Panc1 (cell line): Measurements from ENCODE around the gene PCP4L1. TPM values are rescaled to one million over a fixed set of nuclear protein-coding genes. Genes with fewer than 3 reads are reported as not detected.

Experiments
- ATAC-seq: fragments of 200-7000 bp; cut with Tn5 transposase; 2 replicates; pipeline ENCODE4 v1.9.1; 2020; ENCODE audit warnings: mild to moderate bottlenecking, moderate library complexity
- BruUV-seq: library from RNA; stranded (reverse); fragments of 400-500 nt; replicated peaks from 2 replicates; lab custom pipeline; 2021; lab: Mats Ljungman, UMichigan
- CTCF ChIA-PET: fragments of 300-600 bp; sonication (Branson Sonifier 250); formaldehyde crosslinking; loops from one replicate; lab custom pipeline; 2022; ENCODE audit warnings: antibody characterized with exemption; lab: Charles Lee
- POLR2A ChIA-PET: fragments of 300-600 bp; sonication (Branson Sonifier 250); formaldehyde crosslinking; loops from one replicate; lab custom pipeline; 2022; ENCODE audit warnings: antibody characterized with exemption; lab: Charles Lee
- DNase-seq: peaks from one replicate; pipeline ENCODE4 v3.0.0-alpha.2; 2010; ENCODE audit warnings: low read depth, low spot score
- H3K27ac ChIP-seq: 2 replicates; pipeline ENCODE4 v1.5.1; 2011; ENCODE audit warnings: mild to moderate bottlenecking, low read length, inconsistent platforms
- H3K27me3 ChIP-seq: fragments of 200-500 bp; sonication (Bioruptor generic); 2 replicates; pipeline ENCODE4 v1.6.0; 2014; ENCODE audit warnings: low read length, inconsistent platforms; ENCODE audit not compliant: control insufficient read depth, insufficient read depth
- H3K36me3 ChIP-seq: fragments of 200-500 bp; sonication (Bioruptor generic); 2 replicates; pipeline ENCODE4 v1.5.1; 2014; ENCODE audit warnings: inconsistent platforms, mild to moderate bottlenecking, low read length, moderate library complexity; ENCODE audit not compliant: control insufficient read depth, insufficient read depth
- H3K4me1 ChIP-seq: 2 replicates; pipeline ENCODE4 v1.5.1; 2011; ENCODE audit warnings: inconsistent platforms, mild to moderate bottlenecking, low read length, moderate library complexity; ENCODE audit not compliant: control insufficient read depth, insufficient read depth
- H3K4me3 ChIP-seq, 2 experiments: 2 replicates each; pipeline ENCODE4 v1.5.1; 2011 to 2012; ENCODE audit warnings: low read depth in 2 of 2, low read length in 2 of 2, mild to moderate bottlenecking in 2 of 2, inconsistent platforms in 1 of 2, moderate library complexity in 1 of 2
- H3K9me3 ChIP-seq: fragments of 200-500 bp; sonication (Bioruptor generic); 2 replicates; pipeline ENCODE4 v1.5.1; 2014; ENCODE audit warnings: low read depth, mild to moderate bottlenecking, inconsistent platforms, low read length, moderate library complexity; ENCODE audit not compliant: control insufficient read depth, insufficient read depth
- CTCF ChIP-seq: fragments of 450-650 bp; IDR thresholded peaks from 2 replicates; pipeline ENCODE4 v1.5.1; 2017; ENCODE audit warnings: mild to moderate bottlenecking
- POLR2AphosphoS5 ChIP-seq: IDR thresholded peaks from 2 replicates; pipeline ENCODE4 v1.6.1; 2012; ENCODE audit warnings: mild to moderate bottlenecking, low read depth, low read length, moderate library complexity
- REST ChIP-seq, 2 experiments: IDR thresholded peaks; 2 replicates each; pipeline ENCODE4 v1.6.1; 2011 to 2012; ENCODE audit warnings: low read depth in 2 of 2, control low read depth in 1 of 2, low read length in 1 of 2, mild to moderate bottlenecking in 1 of 2, moderate library complexity in 1 of 2; ENCODE audit not compliant: insufficient read depth in 1 of 2
- SIN3A ChIP-seq: IDR thresholded peaks from 2 replicates; pipeline ENCODE4 v1.6.1; 2012; ENCODE audit warnings: low read depth, mild to moderate bottlenecking, low read length, moderate library complexity, borderline replicate concordance; ENCODE audit not compliant: insufficient read depth
- TCF7L2 ChIP-seq: IDR thresholded peaks from 2 replicates; pipeline ENCODE4 v1.6.1; 2011; ENCODE audit warnings: mild to moderate bottlenecking, low read depth, low read length, inconsistent platforms
- in situ Hi-C: cut with HindIII; loops from 2 replicates; pipeline ENCODE4 v1.10.0; 2016; ENCODE audit warnings: low sequenced_read_pairs, low pct_unique_long_range_greater_than_20kb
- intact Hi-C: fragments of 100-400 bp; cut with micrococcal nuclease; formaldehyde crosslinking; loops from one replicate; pipeline ENCODE4 v1.10.0; 2022; ENCODE audit not compliant: unreplicated experiment
- total RNA-seq: library from RNA; stranded (reverse); gene quantifications from one replicate; pipeline ENCODE4 v1.2.1, GENCODE V29; 2021; ENCODE audit not compliant: unreplicated experiment

PCP4L1 gene
- total RNA-seq, 1 experiment from 2014 or later, result not detected

- Histone ChIP-seq H3K4me1 (no peaks in the 10 kb centered on the region), H3K27ac (no peak overlapping the region), H3K36me3 (no peaks in the 10 kb centered on the region), H3K4me3 (no peak overlapping the region), H3K27me3 (peaks cover 4% of the 10 kb centered on the region; the same call in 1 of the 2 replicates), H3K9me3 (no peaks in the 10 kb centered on the region)
- TF ChIP-seq TCF7L2 (no peak), SIN3A (no peak), POLR2AphosphoS5 (no peak), CTCF (no peak), REST (IDR thresholded peaks at IDR 0.05; ENCODE audit: insufficient read depth in 1 of 2, low read depth in 2 of 2, low read length in 1 of 2) (no peak)
- in situ Hi-C loops (no loop called here), intact Hi-C loops (no loop called here)
- ATAC-seq, result no peak
- DNase-seq, result no peak
- no TSS peak for BruUV-seq
- ChIA-PET POLR2A (no interaction called here), CTCF (no interaction called here)
Observed at GRCh38 chr1:161273402-161273801, 14.9 kb downstream of the PCP4L1 start.

- no peak for TF ChIP-seq REST (IDR thresholded peaks at IDR 0.05; ENCODE audit: insufficient read depth in 1 of 2, low read depth in 2 of 2, low read length in 1 of 2)
- TF ChIP-seq SIN3A, result no peak
- TF ChIP-seq POLR2AphosphoS5, result no peak
- no peak for TF ChIP-seq CTCF
- TF ChIP-seq TCF7L2, result no peak
- H3K27ac ChIP-seq, result no peak overlapping the region
- POLR2A ChIA-PET, result interaction anchor here (0.5 kb wide), 1 partner anchor 26 kb away, joined by 4 read pairs; no protein-coding TSS in a partner anchor
- intact Hi-C loops (no loop called here), in situ Hi-C loops (no loop called here)
- H3K4me1 ChIP-seq, result no peaks in the 10 kb centered on the region
- no peaks in the 10 kb centered on the region for H3K9me3 ChIP-seq
- CTCF ChIA-PET, result no interaction called here
- no TSS peak for BruUV-seq
- no peaks in the 10 kb centered on the region for H3K36me3 ChIP-seq
- peaks cover 8% of the 10 kb centered on the region; the same call in 1 of the 2 replicates for H3K27me3 ChIP-seq
- no peak overlapping the region for H3K4me3 ChIP-seq
- no peak for DNase-seq
- no peak for ATAC-seq
Observed at GRCh38 chr1:161274874-161275273, 16.3 kb downstream of the PCP4L1 start.
